ENCODE results near the gene MAGI3. TPM values are rescaled to one million over a fixed set of nuclear protein-coding genes. Genes with fewer than 3 reads are reported as not detected.
"Not testable (repeated sequence)": the region's sequence is repeated elsewhere in the genome, so short reads cannot be mapped to it uniquely, and the experiment has no call there.

The MAGI3 gene
- total and polyA plus RNA-seq, 8 donors: 3.5 to 225 (median 49.7) TPM

GRCh38 chr1:113692824-113693431, 302.6 kb downstream of the MAGI3 start:
- TF ChIP-seq, protein P1, sequence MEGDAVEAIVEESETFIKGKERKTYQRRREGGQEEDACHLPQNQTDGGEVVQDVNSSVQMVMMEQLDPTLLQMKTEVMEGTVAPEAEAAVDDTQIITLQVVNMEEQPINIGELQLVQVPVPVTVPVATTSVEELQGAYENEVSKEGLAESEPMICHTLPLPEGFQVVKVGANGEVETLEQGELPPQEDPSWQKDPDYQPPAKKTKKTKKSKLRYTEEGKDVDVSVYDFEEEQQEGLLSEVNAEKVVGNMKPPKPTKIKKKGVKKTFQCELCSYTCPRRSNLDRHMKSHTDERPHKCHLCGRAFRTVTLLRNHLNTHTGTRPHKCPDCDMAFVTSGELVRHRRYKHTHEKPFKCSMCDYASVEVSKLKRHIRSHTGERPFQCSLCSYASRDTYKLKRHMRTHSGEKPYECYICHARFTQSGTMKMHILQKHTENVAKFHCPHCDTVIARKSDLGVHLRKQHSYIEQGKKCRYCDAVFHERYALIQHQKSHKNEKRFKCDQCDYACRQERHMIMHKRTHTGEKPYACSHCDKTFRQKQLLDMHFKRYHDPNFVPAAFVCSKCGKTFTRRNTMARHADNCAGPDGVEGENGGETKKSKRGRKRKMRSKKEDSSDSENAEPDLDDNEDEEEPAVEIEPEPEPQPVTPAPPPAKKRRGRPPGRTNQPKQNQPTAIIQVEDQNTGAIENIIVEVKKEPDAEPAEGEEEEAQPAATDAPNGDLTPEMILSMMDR (IDR thresholded peaks at IDR 0.05): no peak
- TF ChIP-seq POLR2AphosphoS5 (IDR thresholded peaks at IDR 0.05) (no peak), POLR2A (IDR thresholded peaks at IDR 0.05) (no peak), EP300 (IDR thresholded peaks at IDR 0.05) (no peak)
- no peak for DNase-seq
- Histone ChIP-seq H3K4me1 (no peaks in the 10 kb centered on the region), H3K27ac (no peak overlapping the region), H3K27me3 (no peaks in the 10 kb centered on the region), H3K36me3 (peaks cover 0 to 51% (median 30%) of the 10 kb centered on the region in 4 donors), H3K4me3 (no peak overlapping the region), H3K9me3 (peaks cover 0 to 26% (median 10%) of the 10 kb centered on the region in 4 donors)
- intact Hi-C loops (cut with DNase I; ENCODE audit: low total_unique reads): no loop called here
- 93 to 97% (median 95%) methylated on average over 4 of the region's 4 CpGs for WGBS, 5 donors

- Histone ChIP-seq H3K27ac (no peak overlapping the region), H3K36me3 (peaks cover 0 to 58% (median 35%) of the 10 kb centered on the region in 4 donors), H3K27me3 (no peaks in the 10 kb centered on the region), H3K4me1 (no peaks in the 10 kb centered on the region), H3K9me3 (peaks cover 0 to 26% (median 10%) of the 10 kb centered on the region in 4 donors), H3K4me3 (no peak overlapping the region)
- intact Hi-C loops (cut with DNase I; ENCODE audit: low total_unique reads): no loop called here
- TF ChIP-seq, protein P1 (IDR thresholded peaks at IDR 0.05): no peak
- TF ChIP-seq POLR2A (IDR thresholded peaks at IDR 0.05) (no peak), EP300 (IDR thresholded peaks at IDR 0.05) (no peak), POLR2AphosphoS5 (IDR thresholded peaks at IDR 0.05) (no peak)
- DNase-seq: no peak
Observed at GRCh38 chr1:113694910-113695309, 304.6 kb downstream of the MAGI3 start.

- DNase-seq: peak in 1 of 2 donors; percentile 14
- no peaks in the 10 kb centered on the region for H3K9me3 ChIP-seq
- intact Hi-C loops (cut with DNase I; ENCODE audit: low total_unique reads): no loop called here
- WGBS, 5 donors: 88 to 96% (median 92%) methylated on average over 3 of the region's 3 CpGs
- H3K4me3 ChIP-seq: no peak overlapping the region
- H3K27me3 ChIP-seq: no peaks in the 10 kb centered on the region
- TF ChIP-seq POLR2A (IDR thresholded peaks at IDR 0.05) (no peak), POLR2AphosphoS5 (IDR thresholded peaks at IDR 0.05) (no peak), EP300 (IDR thresholded peaks at IDR 0.05) (no peak)
- TF ChIP-seq, protein P1 (IDR thresholded peaks at IDR 0.05): no peak
- H3K27ac ChIP-seq: no peak overlapping the region
- no peaks in the 10 kb centered on the region for H3K4me1 ChIP-seq
- H3K36me3 ChIP-seq: peaks cover 0 to 58% (median 45%) of the 10 kb centered on the region in 4 donors
Observed at GRCh38 chr1:113701429-113701828, 311.1 kb downstream of the MAGI3 start.

- peaks cover 18 to 67% (median 60%) of the 10 kb centered on the region in 4 donors for H3K36me3 ChIP-seq
- H3K9me3 ChIP-seq: peaks cover 0 to 16% (median 0%) of the 10 kb centered on the region in 4 donors
- no peak overlapping the region for H3K4me3 ChIP-seq
- 83 to 93% (median 89%) methylated on average over 3 of the region's 3 CpGs for WGBS, 5 donors
- no peak overlapping the region for H3K27ac ChIP-seq
- no peaks in the 10 kb centered on the region for H3K4me1 ChIP-seq
- no peaks in the 10 kb centered on the region for H3K27me3 ChIP-seq
- peak in 1 of 2 donors; percentile 6 for DNase-seq
- TF ChIP-seq POLR2A (IDR thresholded peaks at IDR 0.05) (no peak), EP300 (IDR thresholded peaks at IDR 0.05) (no peak), POLR2AphosphoS5 (IDR thresholded peaks at IDR 0.05) (no peak)
- TF ChIP-seq, protein P1 (IDR thresholded peaks at IDR 0.05): no peak
- intact Hi-C loops (cut with DNase I; ENCODE audit: low total_unique reads): no loop called here
Observed at GRCh38 chr1:113714606-113715269, 324.4 kb downstream of the MAGI3 start.

DNA sequence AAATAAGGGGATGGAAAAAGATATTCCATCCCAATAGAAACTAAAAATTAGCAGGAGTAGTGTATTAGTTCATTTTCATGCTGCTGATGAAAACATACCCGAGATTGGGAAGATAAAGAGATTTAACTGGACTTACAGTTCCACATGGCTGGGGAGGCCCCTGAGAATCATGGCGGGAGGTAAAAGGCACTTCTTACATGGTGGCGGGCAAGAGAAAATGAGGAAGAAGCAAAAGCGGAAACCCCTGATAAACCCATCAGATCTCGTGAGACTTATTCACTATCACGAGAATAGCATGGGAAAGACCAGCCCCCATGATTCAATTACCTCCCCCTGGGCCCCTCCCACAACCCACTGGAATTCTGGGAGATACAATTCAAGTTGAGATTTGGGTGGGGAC, 327.2 kb downstream of the MAGI3 start:
- peaks cover 0 to 22% (median 2%) of the 10 kb centered on the region in 4 donors for H3K9me3 ChIP-seq
- intact Hi-C loops (cut with DNase I; ENCODE audit: low total_unique reads); H3K4me1 ChIP-seq; DNase-seq; H3K27me3 ChIP-seq; H3K4me3 ChIP-seq; H3K27ac ChIP-seq: not testable (repeated sequence)
- WGBS, 5 donors: 94 to 99% (median 96%) methylated on average over 5 to 6 of the region's 6 CpGs
- H3K36me3 ChIP-seq: peaks cover 10 to 69% (median 58%) of the 10 kb centered on the region in 4 donors

GRCh38 chr1:113718621-113719020, 328.3 kb downstream of the MAGI3 start:
- Histone ChIP-seq H3K9me3 (peaks cover 0 to 22% (median 2%) of the 10 kb centered on the region in 4 donors), H3K36me3 (peaks cover 8 to 68% (median 54%) of the 10 kb centered on the region in 4 donors)
- H3K27ac ChIP-seq; H3K4me3 ChIP-seq; DNase-seq; intact Hi-C loops (cut with DNase I; ENCODE audit: low total_unique reads); H3K27me3 ChIP-seq; H3K4me1 ChIP-seq: not testable (repeated sequence)
- WGBS, 5 donors: 98 to 100% (median 99%) methylated on average over 5 of the region's 5 CpGs

Data from stomach (tissue), 9 donors.